IMR-90 (cell line): Measurements from ENCODE around the gene IGIP. TPM values are rescaled to one million over a fixed set of nuclear protein-coding genes. Genes with fewer than 3 reads are reported as not detected.

Experiments
- ATAC-seq: fragments of 200-7000 bp; cut with Tn5 transposase; 2 replicates; pipeline ENCODE4 v1.9.1; 2020; ENCODE audit warnings: low read depth, mild to moderate bottlenecking, moderate library complexity
- BruUV-seq: library from RNA; stranded (reverse); fragments of 400-500 nt; replicated peaks from 2 replicates; lab custom pipeline; 2021; lab: Mats Ljungman, UMichigan
- CTCF ChIA-PET: fragments of 300-600 bp; formaldehyde crosslinking; extraction: SDS; loops from one replicate; lab custom pipeline; 2021; ENCODE audit warnings: antibody characterized with exemption; lab: Yijun Ruan, JAX
- POLR2A ChIA-PET: fragments of 300-600 bp; sonication (Branson Sonifier 250); formaldehyde crosslinking; loops from one replicate; lab custom pipeline; 2022; ENCODE audit warnings: antibody characterized with exemption; ENCODE audit not compliant: unreplicated experiment; lab: Charles Lee
- DNase-seq: peaks from one replicate; pipeline ENCODE4 v3.0.0; 2013
- H2AFZ ChIP-seq: replicated peaks from 2 replicates; pipeline ENCODE3; 2013; ENCODE audit warnings: low read length, mild to moderate bottlenecking; ENCODE audit not compliant: poor library complexity
- H2AK5ac ChIP-seq: 2 replicates; pipeline ENCODE4 v1.6.1; 2013; ENCODE audit warnings: low read depth, low read length, inconsistent platforms
- H2AK9ac ChIP-seq: replicated peaks from 2 replicates; pipeline ENCODE3; 2013; ENCODE audit warnings: mild to moderate bottlenecking, low read depth, low read length, moderate library complexity; ENCODE audit not compliant: poor library complexity
- H2BK120ac ChIP-seq: 2 replicates; pipeline ENCODE4 v1.6.1; 2013; ENCODE audit warnings: low read depth, low read length, inconsistent platforms
- H2BK15ac ChIP-seq: 3 replicates; pipeline ENCODE4 v1.6.1; 2013; ENCODE audit warnings: low read depth, low read length, inconsistent platforms
- H2BK20ac ChIP-seq: 2 replicates; pipeline ENCODE4 v1.6.1; 2013; ENCODE audit warnings: low read depth, mild to moderate bottlenecking, inconsistent platforms, low read length, moderate library complexity
- H2BK5ac ChIP-seq: 2 replicates; pipeline ENCODE4 v1.6.1; 2013; ENCODE audit warnings: mild to moderate bottlenecking, low read depth, low read length, inconsistent platforms; ENCODE audit not compliant: poor library complexity, severe bottlenecking
- H3K14ac ChIP-seq: replicated peaks from 2 replicates; pipeline ENCODE4 v1.6.1; 2013; ENCODE audit warnings: low read depth, low read length, inconsistent platforms
- H3K18ac ChIP-seq: 2 replicates; pipeline ENCODE4 v1.6.1; 2013; ENCODE audit warnings: low read depth, low read length, control low read depth
- H3K23ac ChIP-seq: 2 replicates; pipeline ENCODE4 v1.6.1; 2013; ENCODE audit warnings: low read depth, low read length, inconsistent platforms
- H3K27ac ChIP-seq: 2 replicates; pipeline ENCODE4 v1.5.1; 2013; ENCODE audit warnings: mild to moderate bottlenecking, control low read depth, low read length; ENCODE audit not compliant: insufficient read depth
- H3K27me3 ChIP-seq: 2 replicates; pipeline ENCODE4 v1.6.1; 2013; ENCODE audit warnings: low read length; ENCODE audit not compliant: control insufficient read depth, insufficient read depth
- H3K36me3 ChIP-seq: 2 replicates; pipeline ENCODE4 v1.6.1; 2013; ENCODE audit warnings: low read length, mixed read lengths; ENCODE audit not compliant: control insufficient read depth, insufficient read depth
- H3K4ac ChIP-seq: 2 replicates; pipeline ENCODE4 v1.6.1; 2013; ENCODE audit warnings: low read depth, low read length, inconsistent platforms
- H3K4me1 ChIP-seq: 2 replicates; pipeline ENCODE4 v1.6.1; 2013; ENCODE audit warnings: low read length, mixed read lengths; ENCODE audit not compliant: control insufficient read depth, insufficient read depth
- H3K4me2 ChIP-seq: 2 replicates; pipeline ENCODE4 v1.6.1; 2013; ENCODE audit warnings: low read depth, mild to moderate bottlenecking, control low read depth, low read length, moderate library complexity
- H3K4me3 ChIP-seq: 2 replicates; pipeline ENCODE4 v1.5.1; 2013; ENCODE audit warnings: low read depth, mild to moderate bottlenecking, control low read depth, low read length, moderate library complexity; ENCODE audit not compliant: insufficient read depth
- H3K56ac ChIP-seq: 2 replicates; pipeline ENCODE4 v1.6.1; 2013; ENCODE audit warnings: low read length, inconsistent platforms; ENCODE audit not compliant: insufficient read depth; ENCODE audit errors: extremely low read depth
- H3K79me1 ChIP-seq, 2 experiments: 2 replicates each; pipeline ENCODE4 v1.6.1; 2013; ENCODE audit warnings: low read length in 2 of 2, inconsistent platforms in 1 of 2, low read depth in 1 of 2
- H3K9ac ChIP-seq: 2 replicates; pipeline ENCODE4 v1.6.1; 2013; ENCODE audit warnings: low read depth, low read length, control low read depth
- H3K9me1 ChIP-seq: 2 replicates; pipeline ENCODE4 v1.6.1; 2013; ENCODE audit warnings: low read length, inconsistent platforms; ENCODE audit not compliant: insufficient read depth
- H3K9me3 ChIP-seq: 2 replicates; pipeline ENCODE4 v1.6.1; 2013; ENCODE audit warnings: low read length; ENCODE audit not compliant: control insufficient read depth, insufficient read depth
- H4K20me1 ChIP-seq: 2 replicates; pipeline ENCODE4 v1.6.1; 2013; ENCODE audit warnings: low read length, inconsistent platforms; ENCODE audit not compliant: insufficient read depth
- H4K5ac ChIP-seq: 2 replicates; pipeline ENCODE4 v1.6.1; 2013; ENCODE audit warnings: mild to moderate bottlenecking, low read depth, low read length, control low read depth
- H4K8ac ChIP-seq, 2 experiments: 2 replicates each; pipeline ENCODE4 v1.6.1; 2013; ENCODE audit warnings: low read depth in 2 of 2, low read length in 2 of 2, control low read depth in 1 of 2, inconsistent platforms in 1 of 2
- H4K91ac ChIP-seq: 2 replicates; pipeline ENCODE4 v1.6.1; 2013; ENCODE audit warnings: low read depth, low read length, inconsistent platforms; ENCODE audit not compliant: insufficient read depth
- BHLHE40 ChIP-seq: fragments of 150-350 bp; IDR thresholded peaks from 2 replicates; pipeline ENCODE4 v1.6.1; 2016; ENCODE audit warnings: mild to moderate bottlenecking, low read depth, low read length
- CEBPB ChIP-seq: IDR thresholded peaks from 2 replicates; pipeline ENCODE4 v1.6.1; 2012; ENCODE audit warnings: low read depth, low read length, improper control_type of control experiment
- CHD1 ChIP-seq: IDR thresholded peaks from 2 replicates; pipeline ENCODE4 v1.6.1; 2012; ENCODE audit warnings: low read depth, low read length, improper control_type of control experiment
- CTCF ChIP-seq: conservative IDR thresholded peaks from 2 replicates; pipeline ENCODE4 v1.5.1; 2012; ENCODE audit warnings: mild to moderate bottlenecking, low read depth, low read length, improper control_type of control experiment
- ELK1 ChIP-seq: fragments of 150-350 bp; IDR thresholded peaks from 2 replicates; pipeline ENCODE4 v1.6.1; 2016; ENCODE audit warnings: low read depth, mild to moderate bottlenecking, low read length, moderate library complexity, borderline replicate concordance
- FOS ChIP-seq: fragments of 150-350 bp; IDR thresholded peaks from 2 replicates; pipeline ENCODE4 v1.6.1; 2016; ENCODE audit warnings: low read depth, low read length
- MAFK ChIP-seq: IDR thresholded peaks from 2 replicates; pipeline ENCODE4 v1.6.1; 2012; ENCODE audit warnings: low read depth, low read length, improper control_type of control experiment
- MAZ ChIP-seq: IDR thresholded peaks from 2 replicates; pipeline ENCODE4 v1.6.1; 2012; ENCODE audit warnings: low read depth, mild to moderate bottlenecking, low read length, improper control_type of control experiment, moderate library complexity, borderline replicate concordance
- MXI1 ChIP-seq: IDR thresholded peaks from 2 replicates; pipeline ENCODE4 v1.6.1; 2012; ENCODE audit warnings: low read depth, mild to moderate bottlenecking, low read length, moderate library complexity, borderline replicate concordance
- NFE2L2 ChIP-seq: fragments of 150-350 bp; IDR thresholded peaks from 2 replicates; pipeline ENCODE4 v1.6.1; 2016; ENCODE audit warnings: low read depth, mild to moderate bottlenecking, low read length
- POLR2A ChIP-seq: IDR thresholded peaks from 2 replicates; pipeline ENCODE4 v1.6.1; 2012; ENCODE audit warnings: mild to moderate bottlenecking, low read depth, low read length
- RAD21 ChIP-seq: IDR thresholded peaks from 2 replicates; pipeline ENCODE4 v1.6.1; 2012; ENCODE audit warnings: low read length, improper control_type of control experiment
- RCOR1 ChIP-seq: IDR thresholded peaks from 2 replicates; pipeline ENCODE4 v1.6.1; 2012; ENCODE audit warnings: mild to moderate bottlenecking, low read length, improper control_type of control experiment; ENCODE audit not compliant: insufficient replicate concordance
- RFX5 ChIP-seq: IDR thresholded peaks from 2 replicates; pipeline ENCODE4 v1.8.0; 2012; ENCODE audit warnings: low read depth, mild to moderate bottlenecking, low read length, moderate library complexity
- SMC3 ChIP-seq: fragments of 150-350 bp; IDR thresholded peaks from 2 replicates; pipeline ENCODE4 v1.6.1; 2016; ENCODE audit warnings: low read depth, mild to moderate bottlenecking, antibody characterized with exemption, low read length, moderate library complexity
- USF2 ChIP-seq: fragments of 150-350 bp; IDR thresholded peaks from 2 replicates; pipeline ENCODE4 v1.6.1; 2017; ENCODE audit warnings: mild to moderate bottlenecking, antibody characterized with exemption, low read length, low read depth
- WGBS, 2 experiments: methylation state at CpG; one replicate each; pipeline versions ENCODE4 v1.1.5 to v1.1.7; 2013; ENCODE audit warnings: missing lambda C conversion rate in 2 of 2; ENCODE audit not compliant: insufficient read length in 1 of 2; ENCODE audit errors: extremely low coverage in 2 of 2; 5-methylcytosine and 5-hydroxymethylcytosine counted together
- dilution Hi-C: fragments of 300-500 bp; cut with HindIII; formaldehyde crosslinking; loops from one replicate; pipeline ENCODE4 v1.14.3; 2018; ENCODE audit warnings: low sequenced_read_pairs; ENCODE audit not compliant: unreplicated experiment
- in situ Hi-C: fragments of 300-500 bp; cut with MboI; formaldehyde crosslinking; loops from 3 replicates; pipeline ENCODE4 v1.14.3; 2019; ENCODE audit warnings: low sequenced_read_pairs, inconsistent platforms, mixed read lengths
- intact Hi-C: fragments of 100-400 bp; cut with micrococcal nuclease; formaldehyde crosslinking; loops from 2 replicates; pipeline ENCODE4 v1.10.0; 2022
- polyA plus RNA-seq, 3 experiments: library from polyadenylated mRNA; depleted of rRNA; stranded (reverse); fragments of >200 nt; gene quantifications; 2 replicates each; pipeline ENCODE4 v1.2.3, GENCODE V29; 2012; ENCODE audit warnings: low replicate concordance in 1 of 3
- total RNA-seq: library from RNA; depleted of rRNA; stranded (reverse); fragments of >200 nt; gene quantifications from 2 replicates; pipeline ENCODE4 v1.2.3, GENCODE V29; 2012

Gene IGIP
- total and polyA plus RNA-seq, 2 of the 4 experiments (the other 2 are of a cell fraction), result 1.2 to 5.0 TPM

- in situ Hi-C loops, result no loop called here
- no TSS peak for BruUV-seq
These were observed 32.6 kb upstream of the IGIP start for GRCh38 chr5:140093179-140093578.

More at GRCh38 chr5:140093179-140093578, 32.6 kb upstream of the IGIP start:
- ChIA-PET POLR2A (no interaction called here), CTCF (no interaction called here)
- no peak overlapping the region for H2BK120ac ChIP-seq
- no peak for ATAC-seq
- no peak overlapping the region for H3K27ac ChIP-seq
- H3K4me1 ChIP-seq, result no peaks in the 10 kb centered on the region
- H3K14ac ChIP-seq, result no peak overlapping the region
- no peak overlapping the region for H3K18ac ChIP-seq
- no peak overlapping the region for H3K4me2 ChIP-seq
- no peak overlapping the region for H3K4me3 ChIP-seq
- no peaks in the 10 kb centered on the region for H3K9me1 ChIP-seq
- H2AK9ac ChIP-seq, result no peak overlapping the region
- H4K20me1 ChIP-seq, result no peaks in the 10 kb centered on the region
- no peak overlapping the region for H4K8ac ChIP-seq
- no peak overlapping the region for H4K91ac ChIP-seq
- dilution Hi-C loops, result no loop called here
- no peak overlapping the region for H4K5ac ChIP-seq
- no peak for DNase-seq
- TF ChIP-seq MAZ, result no peak
- no peak for TF ChIP-seq ELK1
- no peak for TF ChIP-seq RAD21
- TF ChIP-seq FOS, result no peak
- TF ChIP-seq MAFK, result no peak
- no peak for TF ChIP-seq RFX5
- TF ChIP-seq SMC3, result no peak
- TF ChIP-seq NFE2L2, result no peak
- TF ChIP-seq CHD1, result no peak
- TF ChIP-seq USF2, result no peak
- no peak for TF ChIP-seq BHLHE40
- no peak for TF ChIP-seq CEBPB
- TF ChIP-seq MXI1, result no peak
- TF ChIP-seq RCOR1, result no peak
- no peak for TF ChIP-seq CTCF
- TF ChIP-seq POLR2A, result no peak
- H3K27me3 ChIP-seq, result peaks cover 9% of the 10 kb centered on the region
- no peak overlapping the region for H2BK20ac ChIP-seq
- no peak overlapping the region for H3K23ac ChIP-seq
- no peaks in the 10 kb centered on the region for H3K36me3 ChIP-seq
- no peak overlapping the region for H3K9ac ChIP-seq
- H2BK15ac ChIP-seq, result no peak overlapping the region
- H2BK5ac ChIP-seq, result no peak overlapping the region
- H2AFZ ChIP-seq, result no peak overlapping the region
- no peaks in the 10 kb centered on the region for H3K79me1 ChIP-seq
- no peak overlapping the region for H3K4ac ChIP-seq
- no peak overlapping the region for H3K56ac ChIP-seq
- peaks cover 2% of the 10 kb centered on the region for H3K9me3 ChIP-seq
- intact Hi-C loops, result no loop called here
- H2AK5ac ChIP-seq, result no peak overlapping the region
- no CpG with 5 or more reads among the region's 1 CpG for WGBS, 2 experiments
